ENCODE results near the gene KANSL1.
"Not testable (repeated sequence)": the region's sequence is repeated elsewhere in the genome, so short reads cannot be mapped to it uniquely, and the experiment has no call there.

KANSL1 gene

GRCh38 chr17:46109603-46110189 is 83.5 kb downstream of the KANSL1 start:
- DNase-seq, result no peak

GRCh38 chr17:46108550-46109110 is 84.6 kb downstream of the KANSL1 start:
- no peak for DNase-seq

GRCh38 chr17:46108120-46108519 is 85.1 kb downstream of the KANSL1 start:
- no peak for DNase-seq

GRCh38 chr17:46106966-46107644 is 86.1 kb downstream of the KANSL1 start:
- DNase-seq, result no peak

GRCh38 chr17:46102806-46103205 is 90.4 kb downstream of the KANSL1 start:
- DNase-seq, result not testable (repeated sequence)

GRCh38 chr17:46101785-46102617 is 91.2 kb downstream of the KANSL1 start:
- not testable (repeated sequence) for DNase-seq

GRCh38 chr17:46100590-46100989 is 92.6 kb downstream of the KANSL1 start:
- DNase-seq, result no peak

GRCh38 chr17:46099865-46100264 is 93.4 kb downstream of the KANSL1 start:
- DNase-seq, result no peak

- DNase-seq, result no peak
Observed at GRCh38 chr17:46097497-46097896, 95.7 kb downstream of the KANSL1 start.

- DNase-seq, result no peak
Observed at GRCh38 chr17:46092991-46093390, 100.2 kb downstream of the KANSL1 start.

GRCh38 chr17:46090871-46091270 is 102.4 kb downstream of the KANSL1 start:
- no peak for DNase-seq

GRCh38 chr17:46089389-46089965 is 103.8 kb downstream of the KANSL1 start:
- DNase-seq, result no peak

- DNase-seq, result no peak
Observed at GRCh38 chr17:46088595-46088994, 104.6 kb downstream of the KANSL1 start.

- not testable (repeated sequence) for DNase-seq
Observed at GRCh38 chr17:46087871-46088270, 105.4 kb downstream of the KANSL1 start.

- DNase-seq, result no peak
Observed at GRCh38 chr17:46086821-46087220, 106.4 kb downstream of the KANSL1 start.

- no peak for DNase-seq
Observed at GRCh38 chr17:46085522-46085921, 107.7 kb downstream of the KANSL1 start.

GRCh38 chr17:46082257-46082656 is 111.0 kb downstream of the KANSL1 start:
- no peak for DNase-seq

- no peak for DNase-seq
Observed at GRCh38 chr17:46081018-46081320, 112.3 kb downstream of the KANSL1 start.

GRCh38 chr17:46080118-46081017 is 112.9 kb downstream of the KANSL1 start:
- no peak for DNase-seq

- no peak for DNase-seq
Observed at GRCh38 chr17:46078675-46079074, 114.6 kb downstream of the KANSL1 start.

GRCh38 chr17:46074540-46074939 is 118.7 kb downstream of the KANSL1 start:
- DNase-seq, result no peak

- no peak for DNase-seq
Observed at GRCh38 chr17:46072998-46073397, 120.2 kb downstream of the KANSL1 start.

Measured in activated CD8-positive, alpha-beta memory T cell treated with anti-CD3 and anti-CD28 coated beads, Interleukin-2, amount 50 U/mL, for 48 hours (primary cell).